Measurements from ENCODE around the gene PTEN.

DNA sequence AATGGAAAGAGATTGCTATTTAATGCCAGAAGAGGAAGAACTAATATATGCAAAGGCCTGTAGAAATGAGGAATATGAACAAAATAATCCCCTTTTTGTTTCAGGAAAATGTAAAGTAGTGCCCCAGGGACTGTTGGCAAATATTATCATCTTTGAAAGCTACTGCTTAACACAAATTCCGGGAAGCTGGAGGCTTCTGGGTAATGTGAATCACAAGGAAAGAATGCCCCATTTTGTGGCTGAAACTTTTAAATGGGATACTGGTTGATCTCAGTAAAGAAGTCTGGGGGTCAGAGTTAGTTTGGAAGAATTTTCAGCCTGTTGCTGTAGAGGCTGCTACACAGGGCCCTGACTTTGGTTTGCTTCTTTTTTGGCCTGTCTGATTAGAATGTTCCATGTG, 141.0 kb downstream of the PTEN start:
- no peak for TF ChIP-seq CTCF (IDR thresholded peaks at IDR 0.05; ENCODE audit: insufficient read depth, low read length, poor library complexity, severe bottlenecking)
- TF ChIP-seq EZH2phosphoT487 (conservative IDR thresholded peaks at IDR 0.05; ENCODE audit: low read length), result no peak

All from SU-DHL-6 (cell line).